ENCODE data around the gene GRID2IP. TPM values are rescaled to one million over a fixed set of nuclear protein-coding genes. Genes with fewer than 3 reads are reported as not detected.

GRID2IP gene
- polyA plus RNA-seq, 1 donor (not counting 4 experiments of a cell fraction or from before 2014, with no cell fraction given): 0.04 TPM

- Histone ChIP-seq H3K4me3 (ENCODE audit: control insufficient read depth in 2 of 3, extremely low read depth in 1 of 3, insufficient read depth in 2 of 3, low read depth in 1 of 3, low read length in 3 of 3) (no peak overlapping the region), H3K9me1 (ENCODE audit: control insufficient read depth, extremely low read depth, insufficient read depth, low read length) (no peaks in the 10 kb centered on the region), H3K9me3 (ENCODE audit: control insufficient read depth, low read depth, low read length) (no peaks in the 10 kb centered on the region), H3K79me2 (ENCODE audit: control insufficient read depth, insufficient read depth, low read length) (no peaks in the 10 kb centered on the region), H3K4me1 (ENCODE audit: control insufficient read depth, extremely low read depth, insufficient read depth, low read length) (no peaks in the 10 kb centered on the region), H2AFZ (ENCODE audit: control insufficient read depth, low read length) (no peak overlapping the region), H3K9ac (ENCODE audit: control insufficient read depth, extremely low read depth, insufficient read depth, low read length) (no peak overlapping the region), H3K27me3 (ENCODE audit: control insufficient read depth, extremely low read depth, insufficient read depth, low read length) (no peaks in the 10 kb centered on the region), H3K27ac (ENCODE audit: control insufficient read depth, insufficient read depth, low read length) (no peak overlapping the region), H3K4me2 (ENCODE audit: control insufficient read depth, extremely low read depth, insufficient read depth, low read depth, low read length) (no peak overlapping the region), H3K36me3 (ENCODE audit: control insufficient read depth in 2 of 2, extremely low read depth in 1 of 2, insufficient read depth in 2 of 2, low read length in 2 of 2) (peaks cover 3 to 10% of the 10 kb centered on the region in 2 experiments), H4K20me1 (ENCODE audit: control insufficient read depth, extremely low read depth, insufficient read depth, low read length) (no peaks in the 10 kb centered on the region)
- FAIRE-seq: no peak
- TF ChIP-seq EZH2 (IDR thresholded peaks at IDR 0.05; ENCODE audit: low read length): no peak
- TF ChIP-seq CTCF (optimal IDR thresholded peaks at IDR 0.05 in 1 of 3, IDR thresholded peaks at IDR 0.05 in 1 of 3, conservative IDR thresholded peaks at IDR 0.05 in 1 of 3; ENCODE audit: extremely low read depth in 1 of 3, insufficient read depth in 2 of 3, low read length in 3 of 3): peak; percentile 11 to 25 (median 17)
- dilution Hi-C loops (cut with MboI; ENCODE audit: extremely low pct_ligation_motif_present, low sequenced_read_pairs): no loop called here
- DNase-seq (ENCODE audit: low read depth, low spot score): no peak
These were observed 28.2 kb upstream of the GRID2IP start for GRCh38 chr7:6579446-6579845.

- dilution Hi-C loops (cut with MboI; ENCODE audit: extremely low pct_ligation_motif_present, low sequenced_read_pairs): no loop called here
- no peak overlapping the region for H3K9ac ChIP-seq (ENCODE audit: control insufficient read depth, extremely low read depth, insufficient read depth, low read length)
- DNase-seq (ENCODE audit: low read depth, low spot score) (no peak), FAIRE-seq (no peak)
- no peaks in the 10 kb centered on the region for H3K27me3 ChIP-seq (ENCODE audit: control insufficient read depth, extremely low read depth, insufficient read depth, low read length)
- H2AFZ ChIP-seq (ENCODE audit: control insufficient read depth, low read length): no peak overlapping the region
- peaks cover 2 to 6% of the 10 kb centered on the region in 2 experiments for H3K36me3 ChIP-seq (ENCODE audit: control insufficient read depth in 2 of 2, extremely low read depth in 1 of 2, insufficient read depth in 2 of 2, low read length in 2 of 2)
- H3K4me1 ChIP-seq (ENCODE audit: control insufficient read depth, extremely low read depth, insufficient read depth, low read length): no peaks in the 10 kb centered on the region
- TF ChIP-seq CTCF (optimal IDR thresholded peaks at IDR 0.05 in 1 of 3, IDR thresholded peaks at IDR 0.05 in 1 of 3, conservative IDR thresholded peaks at IDR 0.05 in 1 of 3; ENCODE audit: extremely low read depth in 1 of 3, insufficient read depth in 2 of 3, low read length in 3 of 3) (no peak), EZH2 (IDR thresholded peaks at IDR 0.05; ENCODE audit: low read length) (no peak)
- H3K4me3 ChIP-seq (ENCODE audit: control insufficient read depth in 2 of 3, extremely low read depth in 1 of 3, insufficient read depth in 2 of 3, low read depth in 1 of 3, low read length in 3 of 3): peak overlapping the region in 2 of 3 experiments; percentile 73 to 76
- H3K9me3 ChIP-seq (ENCODE audit: control insufficient read depth, low read depth, low read length): no peaks in the 10 kb centered on the region
- no peaks in the 10 kb centered on the region for H3K79me2 ChIP-seq (ENCODE audit: control insufficient read depth, insufficient read depth, low read length)
- peak overlapping the region; percentile 64 for H3K4me2 ChIP-seq (ENCODE audit: control insufficient read depth, extremely low read depth, insufficient read depth, low read depth, low read length)
- H3K9me1 ChIP-seq (ENCODE audit: control insufficient read depth, extremely low read depth, insufficient read depth, low read length): no peaks in the 10 kb centered on the region
- no peaks in the 10 kb centered on the region for H4K20me1 ChIP-seq (ENCODE audit: control insufficient read depth, extremely low read depth, insufficient read depth, low read length)
- no peak overlapping the region for H3K27ac ChIP-seq (ENCODE audit: control insufficient read depth, insufficient read depth, low read length)
These were observed 27.1 kb upstream of the GRID2IP start for GRCh38 chr7:6578114-6579084.

Measured in keratinocyte (primary cell).